Mammary epithelial cell (primary cell): Measurements from ENCODE around the gene FAM120A.

Experiments
- CTCF ChIP-seq, 2 donors: IDR thresholded peaks in 1 of 2; conservative IDR thresholded peaks in 1 of 2; 2 replicates each; pipeline ENCODE4 v1.5.1; 2011 to 2012; ENCODE audit warnings: inconsistent platforms in 2 of 2, low read length in 2 of 2, mild to moderate bottlenecking in 2 of 2, control low read depth in 1 of 2, low read depth in 1 of 2; ENCODE audit not compliant: insufficient read depth in 1 of 2; ENCODE audit errors: extremely low read depth in 1 of 2
- EZH2 ChIP-seq: IDR thresholded peaks from 2 replicates; pipeline ENCODE4 v1.6.1; 2012; ENCODE audit warnings: low read length, inconsistent platforms, borderline replicate concordance

DNA sequence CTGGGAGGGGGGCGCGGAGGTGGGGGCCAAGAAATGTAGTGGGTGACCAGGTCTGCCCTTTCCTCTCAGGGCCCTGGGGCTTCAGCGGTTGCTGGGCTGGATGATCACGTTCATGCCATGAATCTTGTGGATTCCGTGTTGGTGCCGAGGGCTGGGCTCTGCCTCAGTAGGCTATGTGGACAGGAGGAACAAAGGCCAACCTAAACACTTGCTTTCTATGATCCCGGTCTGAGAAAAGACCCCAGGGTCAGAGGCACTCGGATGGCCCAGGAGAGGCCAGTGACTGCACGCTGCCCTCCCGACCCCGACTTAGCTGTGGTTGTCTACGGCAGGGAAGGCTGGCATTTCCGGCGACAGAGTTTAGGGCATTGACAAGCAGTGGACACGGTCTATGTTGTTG lies 151.5 kb downstream of the FAM120A start:
- TF ChIP-seq CTCF (conservative IDR thresholded peaks at IDR 0.05 in 1 of 2, IDR thresholded peaks at IDR 0.05 in 1 of 2; ENCODE audit: extremely low read depth in 1 of 2, insufficient read depth in 1 of 2, low read depth in 1 of 2, low read length in 2 of 2) (no peak), EZH2 (no peak)
